Spleen (tissue), 7 donors: ENCODE results near the gene LDB2.

Experiments used
- CTCF ChIP-seq, 11 experiments: fragments of 200-600 bp in 7 of 11; fragments of 450-650 bp in 4 of 11; sonication (generic) in 4 of 11; IDR thresholded peaks in 8 of 11; conservative IDR thresholded peaks in 3 of 11; 1 replicate in 7 of 11; 2 replicates in 4 of 11; pipeline versions ENCODE4 v1.4.0 to v1.8.0; 2016 to 2021; ENCODE audit warnings: antibody characterized with exemption in 11 of 11, inconsistent platforms in 4 of 11, mild to moderate bottlenecking in 1 of 11
- POLR2A ChIP-seq, 3 donors: fragments of 450-650 bp; IDR thresholded peaks; one replicate each; pipeline ENCODE4 v1.5.1; 2017; ENCODE audit warnings: antibody characterized with exemption in 3 of 3, mild to moderate bottlenecking in 1 of 3
- POLR2AphosphoS5 ChIP-seq, 3 donors: sonication (generic); formaldehyde crosslinking; IDR thresholded peaks; one replicate each; pipeline ENCODE4 v1.5.1; 2017; ENCODE audit warnings: antibody characterized with exemption in 3 of 3
- donor health status: DM: no; HTN: no; CAD: no; lungs with moderate emphysema.
- donor health status: DM: no; HTN: no; CAD: no.
- donor health status: DM: no; HTN: no; CAD: no.

GRCh38 chr4:16820329-16820728 is 78.1 kb downstream of the LDB2 start:
- TF ChIP-seq CTCF (IDR thresholded peaks at IDR 0.05 in 8 of 11, conservative IDR thresholded peaks at IDR 0.05 in 3 of 11) (no peak), POLR2A (IDR thresholded peaks at IDR 0.05) (no peak), POLR2AphosphoS5 (IDR thresholded peaks at IDR 0.05) (peak in 1 of 3 donors; percentile 87)
